Measurements from ENCODE around the gene BBIP1. TPM values are rescaled to one million over a fixed set of nuclear protein-coding genes. Genes with fewer than 3 reads are reported as not detected.

BBIP1 gene
- total and polyA plus RNA-seq, 9 of the 15 experiments (the other 6 are each of a cell fraction or from before 2014, with no cell fraction given) = 5.2 to 31.0 (median 19.4) TPM

DNA sequence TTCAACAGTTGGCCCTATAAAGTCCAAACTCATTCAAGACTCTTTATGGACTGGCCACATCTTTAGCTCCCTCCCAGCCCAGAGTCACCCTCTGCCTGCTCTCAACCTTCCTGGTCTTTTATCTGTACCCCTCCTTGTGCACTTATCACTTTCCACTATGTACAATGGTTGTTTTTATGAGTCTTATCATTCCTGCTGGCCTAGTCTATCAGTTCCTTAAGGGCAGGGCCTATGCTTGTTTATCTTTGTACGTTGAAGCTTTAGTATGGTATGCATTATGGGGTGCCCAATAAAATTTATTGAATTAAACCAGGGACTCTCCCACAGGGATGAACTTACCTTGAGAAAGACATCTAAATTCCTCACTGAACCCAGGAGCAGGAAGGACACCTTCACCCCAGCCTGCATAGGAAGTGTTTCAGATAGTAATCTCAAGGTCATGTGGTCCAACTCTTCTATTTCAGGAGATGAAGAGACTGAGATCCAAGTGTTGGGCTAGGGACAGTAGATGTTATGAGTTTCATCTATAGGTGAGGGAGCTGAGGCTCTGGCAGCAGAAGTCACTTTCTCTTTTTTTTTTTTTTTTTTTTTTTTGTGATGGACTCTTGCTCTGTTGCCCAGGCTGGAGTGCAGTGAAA lies 60.6 kb downstream of the BBIP1 start (continued):
- TF ChIP-seq, protein P1, sequence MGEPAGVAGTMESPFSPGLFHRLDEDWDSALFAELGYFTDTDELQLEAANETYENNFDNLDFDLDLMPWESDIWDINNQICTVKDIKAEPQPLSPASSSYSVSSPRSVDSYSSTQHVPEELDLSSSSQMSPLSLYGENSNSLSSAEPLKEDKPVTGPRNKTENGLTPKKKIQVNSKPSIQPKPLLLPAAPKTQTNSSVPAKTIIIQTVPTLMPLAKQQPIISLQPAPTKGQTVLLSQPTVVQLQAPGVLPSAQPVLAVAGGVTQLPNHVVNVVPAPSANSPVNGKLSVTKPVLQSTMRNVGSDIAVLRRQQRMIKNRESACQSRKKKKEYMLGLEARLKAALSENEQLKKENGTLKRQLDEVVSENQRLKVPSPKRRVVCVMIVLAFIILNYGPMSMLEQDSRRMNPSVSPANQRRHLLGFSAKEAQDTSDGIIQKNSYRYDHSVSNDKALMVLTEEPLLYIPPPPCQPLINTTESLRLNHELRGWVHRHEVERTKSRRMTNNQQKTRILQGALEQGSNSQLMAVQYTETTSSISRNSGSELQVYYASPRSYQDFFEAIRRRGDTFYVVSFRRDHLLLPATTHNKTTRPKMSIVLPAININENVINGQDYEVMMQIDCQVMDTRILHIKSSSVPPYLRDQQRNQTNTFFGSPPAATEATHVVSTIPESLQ (CRISPR knock-in tag; IDR thresholded peaks at IDR 0.05) = no peak
- TF ChIP-seq ETV1 (tag; conservative IDR thresholded peaks at IDR 0.05; ENCODE audit: low read depth) = no peak
- TF ChIP-seq TAF1 (IDR thresholded peaks at IDR 0.05; ENCODE audit: control insufficient read depth, extremely low read depth, insufficient read depth, low read length, severe bottlenecking) = no peak
- no peak for TF ChIP-seq ELF1 (tag; IDR thresholded peaks at IDR 0.05)
- peak; percentile 82; the same call in 1 of the 2 replicates for TF ChIP-seq POLR2AphosphoS5 (IDR thresholded peaks at IDR 0.05; ENCODE audit: control insufficient read depth, insufficient read depth, low read depth, low read length)
- TF ChIP-seq MAFG (tag; conservative IDR thresholded peaks at IDR 0.05) = no peak
- TF ChIP-seq, protein P2, sequence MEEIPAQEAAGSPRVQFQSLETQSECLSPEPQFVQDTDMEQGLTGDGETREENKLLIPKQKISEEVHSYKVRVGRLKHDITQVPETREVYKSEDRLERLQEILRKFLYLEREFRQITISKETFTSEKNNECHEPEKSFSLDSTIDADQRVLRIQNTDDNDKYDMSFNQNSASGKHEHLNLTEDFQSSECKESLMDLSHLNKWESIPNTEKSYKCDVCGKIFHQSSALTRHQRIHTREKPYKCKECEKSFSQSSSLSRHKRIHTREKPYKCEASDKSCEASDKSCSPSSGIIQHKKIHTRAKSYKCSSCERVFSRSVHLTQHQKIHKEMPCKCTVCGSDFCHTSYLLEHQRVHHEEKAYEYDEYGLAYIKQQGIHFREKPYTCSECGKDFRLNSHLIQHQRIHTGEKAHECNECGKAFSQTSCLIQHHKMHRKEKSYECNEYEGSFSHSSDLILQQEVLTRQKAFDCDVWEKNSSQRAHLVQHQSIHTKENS (CRISPR knock-in tag; IDR thresholded peaks at IDR 0.05) = no peak
- no peak for TF ChIP-seq NFXL1 (CRISPR knock-in tag; IDR thresholded peaks at IDR 0.05)
- no peak for TF ChIP-seq KLF1 (tag; IDR thresholded peaks at IDR 0.05)
- TF ChIP-seq KLF13 (tag; IDR thresholded peaks at IDR 0.05; ENCODE audit: borderline replicate concordance, low read depth) = no peak
- no peak for TF ChIP-seq MYBL2 (IDR thresholded peaks at IDR 0.05; ENCODE audit: low read depth)
- TF ChIP-seq MYBL2 (CRISPR knock-in tag; IDR thresholded peaks at IDR 0.05; ENCODE audit: borderline replicate concordance) = no peak
- TF ChIP-seq, protein P3, sequence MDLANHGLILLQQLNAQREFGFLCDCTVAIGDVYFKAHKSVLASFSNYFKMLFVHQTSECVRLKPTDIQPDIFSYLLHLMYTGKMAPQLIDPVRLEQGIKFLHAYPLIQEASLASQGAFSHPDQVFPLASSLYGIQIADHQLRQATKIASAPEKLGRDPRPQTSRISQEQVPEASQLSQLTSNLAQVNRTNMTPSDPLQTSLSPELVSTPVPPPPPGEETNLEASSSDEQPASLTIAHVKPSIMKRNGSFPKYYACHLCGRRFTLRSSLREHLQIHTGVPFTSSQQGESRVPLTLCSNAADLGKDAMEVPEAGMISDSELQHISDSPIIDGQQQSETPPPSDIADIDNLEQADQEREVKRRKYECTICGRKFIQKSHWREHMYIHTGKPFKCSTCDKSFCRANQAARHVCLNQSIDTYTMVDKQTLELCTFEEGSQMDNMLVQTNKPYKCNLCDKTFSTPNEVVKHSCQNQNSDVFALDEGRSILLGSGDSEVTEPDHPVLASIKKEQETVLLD (IDR thresholded peaks at IDR 0.05) = no peak
- TF ChIP-seq ZNF124 (CRISPR knock-in tag; IDR thresholded peaks at IDR 0.05) = no peak
- no peak for TF ChIP-seq ZNF668 (CRISPR knock-in tag; IDR thresholded peaks at IDR 0.05)
- TF ChIP-seq NUFIP1 (IDR thresholded peaks at IDR 0.05; ENCODE audit: partially characterized antibody) = no peak
- peak; percentile 93 for TF ChIP-seq CBFA2T2 (conservative IDR thresholded peaks at IDR 0.05)
- peak; percentile 90 for TF ChIP-seq DPF2 (IDR thresholded peaks at IDR 0.05)
- no peak for TF ChIP-seq ZNF274 (IDR thresholded peaks at IDR 0.05; ENCODE audit: borderline replicate concordance, low read depth, low read length)
- TF ChIP-seq IFI16 (CRISPR knock-in tag; IDR thresholded peaks at IDR 0.05) = no peak
- no peak for TF ChIP-seq TARDBP (IDR thresholded peaks at IDR 0.05)
- TF ChIP-seq SLC30A9 (CRISPR knock-in tag; IDR thresholded peaks at IDR 0.05) = no peak
- no peak for TF ChIP-seq KDM2B (CRISPR knock-in tag; IDR thresholded peaks at IDR 0.05)
- no peak for TF ChIP-seq HNRNPLL (IDR thresholded peaks at IDR 0.05; ENCODE audit: low read depth, low read length, poor library complexity, severe bottlenecking)

Measured in K562 (cell line).